ENCODE results near the gene STAT3. TPM values are rescaled to one million over a fixed set of nuclear protein-coding genes. Genes with fewer than 3 reads are reported as not detected.

Gene STAT3
- total RNA-seq, 1 experiment from 2014 or later, result 74.6 TPM

- 0 out of 2 replicates have a peak, but pooled peaks cover 4% of the 10 kb centered on the region for H4K20me1 ChIP-seq (ENCODE audit: insufficient read depth)
- CTCF ChIA-PET, result interaction anchor here (0.6 kb wide), 1 partner anchor 14 kb away, joined by 3 read pairs; no protein-coding TSS in a partner anchor
Measured at GRCh38 chr17:42365136-42365535, 23.1 kb downstream of the STAT3 start.

GRCh38 chr17:42363767-42364585 lies 24.3 kb downstream of the STAT3 start:
- Histone ChIP-seq H2AFZ (no peak overlapping the region), H3K4me2 (no peak overlapping the region), H3K79me2 (ENCODE audit: low read depth) (peaks cover 57% of the 10 kb centered on the region), H3K9me2 (ENCODE audit: insufficient read depth) (no peaks in the 10 kb centered on the region), H3K9me3 (ENCODE audit: insufficient read depth, low read depth) (no peaks in the 10 kb centered on the region), H3K4me1 (replicated peaks; ENCODE audit: insufficient read depth) (peaks cover 4% of the 10 kb centered on the region; the same call in 1 of the 2 replicates), H3K27me3 (ENCODE audit: insufficient read depth, low read depth) (no peaks in the 10 kb centered on the region), H3F3A (ENCODE audit: insufficient read depth, low read depth) (peaks cover 12% of the 10 kb centered on the region), H4K20me1 (ENCODE audit: insufficient read depth) (0 out of 2 replicates have a peak, but pooled peaks cover 4% of the 10 kb centered on the region), H3K36me3 (ENCODE audit: low read depth) (no peaks in the 10 kb centered on the region), H3K4me3 (no peak overlapping the region), H3K27ac (no peak overlapping the region)
- TF ChIP-seq CTCF (conservative IDR thresholded peaks at IDR 0.05), result no peak
- TF ChIP-seq EZH2 (IDR thresholded peaks at IDR 0.05; ENCODE audit: low read depth), result no peak
- intact Hi-C loops (cut with micrococcal nuclease; ENCODE audit: unreplicated experiment), result no loop called here
- no TSS peak for BruUV-seq (replicated peaks)
- POLR2A ChIA-PET (ENCODE audit: unreplicated experiment), result no interaction called here
- no peak for DNase-seq
- CTCF ChIA-PET, result no interaction called here

More at GRCh38 chr17:42365136-42365535, 23.1 kb downstream of the STAT3 start:
- POLR2A ChIA-PET (ENCODE audit: unreplicated experiment), result no interaction called here
- DNase-seq, result no peak
- Histone ChIP-seq H3K27me3 (ENCODE audit: insufficient read depth, low read depth) (no peaks in the 10 kb centered on the region), H3K36me3 (ENCODE audit: low read depth) (no peaks in the 10 kb centered on the region), H3K4me1 (replicated peaks; ENCODE audit: insufficient read depth) (peaks cover 4% of the 10 kb centered on the region; the same call in 1 of the 2 replicates), H3K27ac (no peak overlapping the region), H2AFZ (no peak overlapping the region), H3K4me3 (no peak overlapping the region), H3F3A (ENCODE audit: insufficient read depth, low read depth) (peaks cover 12% of the 10 kb centered on the region), H3K9me3 (ENCODE audit: insufficient read depth, low read depth) (no peaks in the 10 kb centered on the region), H3K79me2 (ENCODE audit: low read depth) (peaks cover 64% of the 10 kb centered on the region), H3K4me2 (no peak overlapping the region), H3K9me2 (ENCODE audit: insufficient read depth) (no peaks in the 10 kb centered on the region)
- TF ChIP-seq EZH2 (IDR thresholded peaks at IDR 0.05; ENCODE audit: low read depth) (no peak), CTCF (conservative IDR thresholded peaks at IDR 0.05) (no peak)
- no TSS peak for BruUV-seq (replicated peaks)
- intact Hi-C loops (cut with micrococcal nuclease; ENCODE audit: unreplicated experiment), result no loop called here

- intact Hi-C loops (cut with micrococcal nuclease; ENCODE audit: unreplicated experiment), result no loop called here
- H3K4me1 ChIP-seq (replicated peaks; ENCODE audit: insufficient read depth), result peaks cover 1% of the 10 kb centered on the region; the same call in 1 of the 2 replicates
- no peak overlapping the region for H3K27ac ChIP-seq
- no peaks in the 10 kb centered on the region for H3K36me3 ChIP-seq (ENCODE audit: low read depth)
- no peak overlapping the region for H2AFZ ChIP-seq
- DNase-seq, result no peak
- no peaks in the 10 kb centered on the region for H3K27me3 ChIP-seq (ENCODE audit: insufficient read depth, low read depth)
- no peaks in the 10 kb centered on the region for H3K9me3 ChIP-seq (ENCODE audit: insufficient read depth, low read depth)
- 0 out of 2 replicates have a peak, but pooled peaks cover 4% of the 10 kb centered on the region for H4K20me1 ChIP-seq (ENCODE audit: insufficient read depth)
- H3K79me2 ChIP-seq (ENCODE audit: low read depth), result peaks cover 55% of the 10 kb centered on the region
- no peak overlapping the region for H3K4me3 ChIP-seq
- POLR2A ChIA-PET (ENCODE audit: unreplicated experiment), result no interaction called here
- no TSS peak for BruUV-seq (replicated peaks)
- H3K4me2 ChIP-seq, result no peak overlapping the region
- no peaks in the 10 kb centered on the region for H3K9me2 ChIP-seq (ENCODE audit: insufficient read depth)
- CTCF ChIA-PET, result no interaction called here
- no peak for TF ChIP-seq EZH2 (IDR thresholded peaks at IDR 0.05; ENCODE audit: low read depth)
- TF ChIP-seq CTCF (conservative IDR thresholded peaks at IDR 0.05), result no peak
- peaks cover 7% of the 10 kb centered on the region for H3F3A ChIP-seq (ENCODE audit: insufficient read depth, low read depth)
Measured at GRCh38 chr17:42363231-42363630, 25.0 kb downstream of the STAT3 start.

Measured in PC-9 (cell line).